Right lobe of liver (tissue), 6 donors: ENCODE data around the gene TMEM174. TPM values are rescaled to one million over a fixed set of nuclear protein-coding genes. Genes with fewer than 3 reads are reported as not detected.

ENCODE experiments used
- ATAC-seq, 4 donors: fragments of 200-7000 bp; cut with Tn5 transposase; one replicate each; pipeline ENCODE4 v1.9.1; 2020; ENCODE audit warnings: mild to moderate bottlenecking in 4 of 4, moderate library complexity in 4 of 4
- DNase-seq, 3 donors: peaks; one replicate each; pipeline ENCODE4 v3.0.0-alpha.2; 2020
- H3K27ac ChIP-seq, 3 donors: fragments of 200-600 bp; one replicate each; pipeline ENCODE4 v1.8.0; 2022
- H3K27me3 ChIP-seq, 2 donors: fragments of 200-600 bp; one replicate each; pipeline ENCODE4 v1.8.0; 2022
- H3K36me3 ChIP-seq, 4 donors: fragments of 200-600 bp; sonication (generic) in 1 of 4; one replicate each; pipeline versions ENCODE4 v1.5.1 to v1.8.0; 2017 to 2022; ENCODE audit warnings: control low read depth in 1 of 4
- H3K4me1 ChIP-seq, 4 donors: fragments of 200-600 bp; sonication (generic) in 1 of 4; one replicate each; pipeline versions ENCODE4 v1.5.1 to v1.8.0; 2017 to 2022; ENCODE audit warnings: control low read depth in 1 of 4
- H3K4me3 ChIP-seq, 3 donors: fragments of 200-600 bp; one replicate each; pipeline ENCODE4 v1.8.0; 2022
- H3K9me3 ChIP-seq, 4 donors: fragments of 200-600 bp; sonication (generic) in 1 of 4; one replicate each; pipeline versions ENCODE4 v1.5.1 to v1.8.0; 2017 to 2022; ENCODE audit warnings: control low read depth in 1 of 4
- CTCF ChIP-seq, 4 donors: fragments of 200-600 bp in 3 of 4; fragments of 450-650 bp in 1 of 4; IDR thresholded peaks; one replicate each; pipeline versions ENCODE4 v1.5.1 to v1.8.0; 2016 to 2022; ENCODE audit warnings: antibody characterized with exemption in 4 of 4, mild to moderate bottlenecking in 2 of 4
- POLR2A ChIP-seq: fragments of 450-650 bp; IDR thresholded peaks from one replicate; pipeline ENCODE4 v1.6.1; 2017; ENCODE audit warnings: antibody characterized with exemption, mild to moderate bottlenecking
- WGBS: methylation state at CpG from one replicate; pipeline ENCODE4 v1.1.6; 2018; ENCODE audit warnings: low coverage, low lambda C conversion rate; ENCODE audit not compliant: insufficient coverage; ENCODE audit errors: missing lambda C conversion rate; 5-methylcytosine and 5-hydroxymethylcytosine counted together
- intact Hi-C, 2 donors: fragments of 100-400 bp; cut with DNase I; formaldehyde crosslinking; loops; one replicate each; pipeline versions ENCODE4 v1.11.2 to v1.14.1; 2022
- total RNA-seq, 6 experiments: library from RNA; depleted of rRNA in 2 of 6; stranded (reverse); fragments of >200 nt in 2 of 6; fragmentation: NEBNext Ultra II Directional in 3 of 6; extraction: Animal tissue kit (Norgen Biotek cat#: 25700) in 3 of 6; gene quantifications; one replicate each; pipeline versions ENCODE4 v1.1.0 to v1.2.4, GENCODE V29; 2016 to 2023
- donor health status: DM: no; HTN: yes; CAD: no.
- donor health status: DM: no; HTN: no; CAD: no.
- donor health status: DM: no; HTN: no; CAD: no.
- donor health status: DM: no; HTN: yes; CAD: no.
- donor health status: DM: no; HTN: yes; CAD: no.

TMEM174 gene
- total RNA-seq, 6 experiments from 2014 or later = not detected

- Histone ChIP-seq H3K27me3 (no peaks in the 10 kb centered on the region), H3K9me3 (no peaks in the 10 kb centered on the region), H3K27ac (no peak overlapping the region), H3K36me3 (no peaks in the 10 kb centered on the region), H3K4me1 (peaks cover 0 to 12% (median 0%) of the 10 kb centered on the region in 4 donors), H3K4me3 (no peak overlapping the region)
- no peak for DNase-seq
- no peak for ATAC-seq
- TF ChIP-seq CTCF (IDR thresholded peaks at IDR 0.05) = no peak
- TF ChIP-seq POLR2A = no peak
- intact Hi-C loops = no loop called here
- WGBS = 88% methylated on average over 1 of the region's 1 CpG
Measured at GRCh38 chr5:73130811-73131210, 42.2 kb upstream of the TMEM174 start.

GRCh38 chr5:73131711-73132425, 41.1 kb upstream of the TMEM174 start:
- ATAC-seq (peak in 2 of 4 donors; percentile 20 to 38), DNase-seq (no peak)
- intact Hi-C loops = no loop called here
- TF ChIP-seq POLR2A = no peak
- no peak for TF ChIP-seq CTCF (IDR thresholded peaks at IDR 0.05)
- peaks cover 0 to 3% (median 0%) of the 10 kb centered on the region in 4 donors for H3K4me1 ChIP-seq
- no peaks in the 10 kb centered on the region for H3K27me3 ChIP-seq
- 61% methylated on average over 3 of the region's 3 CpGs for WGBS
- H3K27ac ChIP-seq = no peak overlapping the region
- no peaks in the 10 kb centered on the region for H3K36me3 ChIP-seq
- no peak overlapping the region for H3K4me3 ChIP-seq
- no peaks in the 10 kb centered on the region for H3K9me3 ChIP-seq

GRCh38 chr5:73132759-73133158, 40.2 kb upstream of the TMEM174 start:
- 85% methylated on average over 2 of the region's 2 CpGs for WGBS
- no peaks in the 10 kb centered on the region for H3K36me3 ChIP-seq
- intact Hi-C loops = no loop called here
- H3K9me3 ChIP-seq = no peaks in the 10 kb centered on the region
- peaks cover 0 to 3% (median 0%) of the 10 kb centered on the region in 4 donors for H3K4me1 ChIP-seq
- ATAC-seq = no peak
- TF ChIP-seq CTCF (IDR thresholded peaks at IDR 0.05) = no peak
- TF ChIP-seq POLR2A = no peak
- no peak for DNase-seq
- H3K27ac ChIP-seq = no peak overlapping the region
- H3K4me3 ChIP-seq = no peak overlapping the region
- no peaks in the 10 kb centered on the region for H3K27me3 ChIP-seq

DNA sequence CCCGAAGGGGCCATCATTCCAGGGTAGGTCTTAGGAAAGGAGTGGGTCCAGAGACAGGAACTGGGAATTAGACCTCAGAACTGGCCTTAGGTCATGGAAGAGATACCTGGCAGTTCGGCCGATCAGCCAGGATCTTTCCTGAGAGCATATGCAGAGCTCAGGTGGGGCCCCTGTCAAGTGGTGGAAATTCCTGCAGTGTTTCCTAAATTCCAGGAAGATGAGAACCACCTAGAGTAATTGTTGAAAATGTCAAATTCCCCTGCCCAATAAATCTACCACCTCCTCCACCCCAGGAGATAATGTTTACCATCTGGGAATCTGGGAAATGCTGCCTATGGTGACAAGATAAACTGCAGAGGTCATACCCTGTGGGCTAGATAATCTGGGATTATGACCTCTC, 38.0 kb upstream of the TMEM174 start:
- intact Hi-C loops = no loop called here
- no peak for ATAC-seq
- Histone ChIP-seq H3K36me3 (no peaks in the 10 kb centered on the region), H3K4me1 (peaks cover 0 to 3% (median 0%) of the 10 kb centered on the region in 4 donors), H3K27me3 (no peaks in the 10 kb centered on the region), H3K27ac (no peak overlapping the region), H3K9me3 (no peaks in the 10 kb centered on the region), H3K4me3 (no peak overlapping the region)
- DNase-seq = no peak
- 67% methylated on average over 1 of the region's 3 CpGs for WGBS
- TF ChIP-seq CTCF (IDR thresholded peaks at IDR 0.05) (no peak), POLR2A (no peak)
